PC-3 (cell line): ENCODE measurements around the gene TRUB1. TPM values are rescaled to one million over a fixed set of nuclear protein-coding genes. Genes with fewer than 3 reads are reported as not detected.

Experiments
- ATAC-seq: fragments of 200-7000 bp; cut with Tn5 transposase; 2 replicates; pipeline ENCODE4 v1.9.1; 2020; ENCODE audit warnings: mild to moderate bottlenecking, moderate library complexity
- BruUV-seq: library from RNA; stranded (reverse); fragments of 400-500 nt; replicated peaks from 2 replicates; lab custom pipeline; 2021; lab: Mats Ljungman, UMichigan
- CTCF ChIA-PET: fragments of 300-600 bp; sonication (Branson Sonifier 250); formaldehyde crosslinking; loops from one replicate; lab custom pipeline; 2022; ENCODE audit warnings: antibody characterized with exemption; lab: Charles Lee
- POLR2A ChIA-PET: fragments of 300-600 bp; sonication (Branson Sonifier 250); formaldehyde crosslinking; loops from one replicate; lab custom pipeline; 2022; ENCODE audit warnings: antibody characterized with exemption; ENCODE audit not compliant: unreplicated experiment; lab: Charles Lee
- DNase-seq: peaks from one replicate; pipeline ENCODE4 v3.0.0-alpha.2; 2015
- H2AFZ ChIP-seq: fragments of 300-600 bp; sonication (generic); 2 replicates; pipeline ENCODE4 v1.6.0; 2016; ENCODE audit warnings: antibody characterized with exemption, low read length
- H3F3A ChIP-seq: fragments of 300-600 bp; sonication (generic); one replicate; pipeline ENCODE4 v1.6.0; 2017; ENCODE audit warnings: antibody characterized with exemption, low read length, control low read depth, mild to moderate bottlenecking; ENCODE audit not compliant: unreplicated experiment
- H3K27ac ChIP-seq: fragments of 300-600 bp; sonication (generic); 2 replicates; pipeline ENCODE4 v1.5.1; 2016; ENCODE audit warnings: mild to moderate bottlenecking, low read length
- H3K27me3 ChIP-seq: fragments of 300-600 bp; sonication (generic); 2 replicates; pipeline ENCODE4 v1.6.1; 2016; ENCODE audit warnings: low read length, mixed read lengths
- H3K36me3 ChIP-seq: fragments of 300-600 bp; sonication (generic); 2 replicates; pipeline ENCODE4 v1.6.1; 2016; ENCODE audit warnings: low read depth, mixed run types, low read length, mixed read lengths
- H3K4me1 ChIP-seq: fragments of 300-600 bp; sonication (generic); 2 replicates; pipeline ENCODE4 v1.5.1; 2016; ENCODE audit warnings: low read length; ENCODE audit not compliant: insufficient read depth
- H3K4me2 ChIP-seq: fragments of 300-600 bp; sonication (generic); 2 replicates; pipeline ENCODE4 v1.6.0; 2016; ENCODE audit warnings: low read length
- H3K4me3 ChIP-seq: fragments of 300-600 bp; sonication (generic); 2 replicates; pipeline ENCODE4 v1.5.1; 2016; ENCODE audit warnings: mild to moderate bottlenecking, low read length, mixed read lengths
- H3K79me2 ChIP-seq: fragments of 300-600 bp; sonication (generic); 2 replicates; pipeline ENCODE4 v1.6.1; 2017; ENCODE audit warnings: low read length, mixed read lengths
- H3K9ac ChIP-seq: fragments of 300-600 bp; sonication (generic); 2 replicates; pipeline ENCODE4 v1.6.0; 2016; ENCODE audit warnings: mild to moderate bottlenecking, low read length
- H3K9me2 ChIP-seq: fragments of 300-600 bp; sonication (generic); replicated peaks from 2 replicates; pipeline ENCODE4 v1.6.1; 2016; ENCODE audit warnings: mixed run types, low read length, mixed read lengths
- H3K9me3 ChIP-seq: fragments of 300-600 bp; sonication (generic); 2 replicates; pipeline ENCODE4 v1.6.1; 2016; ENCODE audit warnings: low read length, mixed read lengths
- H4K20me1 ChIP-seq: fragments of 300-600 bp; sonication (generic); 2 replicates; pipeline ENCODE4 v1.6.1; 2016; ENCODE audit warnings: low read length, mixed read lengths
- EZH2 ChIP-seq: fragments of 300-600 bp; sonication (generic); IDR thresholded peaks from one replicate; pipeline ENCODE4 v1.6.1; 2017; ENCODE audit warnings: antibody characterized with exemption, mild to moderate bottlenecking, low read length; ENCODE audit not compliant: unreplicated experiment
- EZH2phosphoT487 ChIP-seq: fragments of 300-600 bp; sonication (generic); IDR thresholded peaks from 2 replicates; pipeline ENCODE4 v1.6.1; 2018; ENCODE audit warnings: mild to moderate bottlenecking, antibody characterized with exemption, low read length, borderline replicate concordance
- intact Hi-C: fragments of 100-400 bp; cut with micrococcal nuclease; formaldehyde crosslinking; loops from 2 replicates; pipeline ENCODE4 v1.9.0; 2023
- total RNA-seq: library from RNA; depleted of rRNA; stranded (reverse); fragments of >200 nt; gene quantifications from 2 replicates; pipeline ENCODE4 v1.2.3, GENCODE V29; 2014
- TF ChIP-seq, protein P1 (sequence below): fragments of 300-600 bp; sonication (generic); conservative IDR thresholded peaks from 2 replicates; pipeline ENCODE4 v1.5.1; 2017; ENCODE audit warnings: antibody characterized with exemption, low read depth, mild to moderate bottlenecking, low read length

Gene TRUB1
- total RNA-seq, 1 experiment from 2014 or later = 28.0 TPM

- H2AFZ ChIP-seq = no peak overlapping the region
- no TSS peak for BruUV-seq
Measured at GRCh38 chr10:114922003-114922402, 16.0 kb upstream of the TRUB1 start.

GRCh38 chr10:114923551-114923950 lies 14.4 kb upstream of the TRUB1 start:
- no peak for ATAC-seq
- Histone ChIP-seq H3K79me2 (no peaks in the 10 kb centered on the region), H3K9me3 (no peaks in the 10 kb centered on the region), H3K4me3 (no peak overlapping the region), H3K27me3 (no peaks in the 10 kb centered on the region), H3K9me2 (no peaks in the 10 kb centered on the region), H4K20me1 (no peaks in the 10 kb centered on the region), H3K9ac (no peak overlapping the region), H3K27ac (no peak overlapping the region), H3F3A (no peaks in the 10 kb centered on the region), H2AFZ (no peak overlapping the region), H3K4me1 (peaks cover 14% of the 10 kb centered on the region), H3K4me2 (no peak overlapping the region), H3K36me3 (no peaks in the 10 kb centered on the region)
- DNase-seq = no peak
- intact Hi-C loops = no loop called here
- no TSS peak for BruUV-seq
- CTCF ChIA-PET = no interaction called here
- POLR2A ChIA-PET = no interaction called here
- TF ChIP-seq EZH2phosphoT487 (no peak), EZH2 (no peak)
- TF ChIP-seq, protein P1, sequence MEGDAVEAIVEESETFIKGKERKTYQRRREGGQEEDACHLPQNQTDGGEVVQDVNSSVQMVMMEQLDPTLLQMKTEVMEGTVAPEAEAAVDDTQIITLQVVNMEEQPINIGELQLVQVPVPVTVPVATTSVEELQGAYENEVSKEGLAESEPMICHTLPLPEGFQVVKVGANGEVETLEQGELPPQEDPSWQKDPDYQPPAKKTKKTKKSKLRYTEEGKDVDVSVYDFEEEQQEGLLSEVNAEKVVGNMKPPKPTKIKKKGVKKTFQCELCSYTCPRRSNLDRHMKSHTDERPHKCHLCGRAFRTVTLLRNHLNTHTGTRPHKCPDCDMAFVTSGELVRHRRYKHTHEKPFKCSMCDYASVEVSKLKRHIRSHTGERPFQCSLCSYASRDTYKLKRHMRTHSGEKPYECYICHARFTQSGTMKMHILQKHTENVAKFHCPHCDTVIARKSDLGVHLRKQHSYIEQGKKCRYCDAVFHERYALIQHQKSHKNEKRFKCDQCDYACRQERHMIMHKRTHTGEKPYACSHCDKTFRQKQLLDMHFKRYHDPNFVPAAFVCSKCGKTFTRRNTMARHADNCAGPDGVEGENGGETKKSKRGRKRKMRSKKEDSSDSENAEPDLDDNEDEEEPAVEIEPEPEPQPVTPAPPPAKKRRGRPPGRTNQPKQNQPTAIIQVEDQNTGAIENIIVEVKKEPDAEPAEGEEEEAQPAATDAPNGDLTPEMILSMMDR = no peak

More at GRCh38 chr10:114922003-114922402, 16.0 kb upstream of the TRUB1 start:
- no peaks in the 10 kb centered on the region for H3K9me2 ChIP-seq
- H3K79me2 ChIP-seq = no peaks in the 10 kb centered on the region
- ATAC-seq (no peak), DNase-seq (no peak)
- no peak overlapping the region for H3K27ac ChIP-seq
- intact Hi-C loops = no loop called here
- TF ChIP-seq EZH2phosphoT487 (no peak), EZH2 (no peak)
- TF ChIP-seq, protein P1 = no peak
- H3K9me3 ChIP-seq = no peaks in the 10 kb centered on the region
- CTCF ChIA-PET = no interaction called here
- H3K4me3 ChIP-seq = no peak overlapping the region
- H3K27me3 ChIP-seq = no peaks in the 10 kb centered on the region
- H3K4me2 ChIP-seq = no peak overlapping the region
- peaks cover 20% of the 10 kb centered on the region for H3K4me1 ChIP-seq
- no peaks in the 10 kb centered on the region for H3F3A ChIP-seq
- H3K9ac ChIP-seq = no peak overlapping the region
- no peaks in the 10 kb centered on the region for H3K36me3 ChIP-seq
- H4K20me1 ChIP-seq = no peaks in the 10 kb centered on the region
- POLR2A ChIA-PET = no interaction called here

DNA sequence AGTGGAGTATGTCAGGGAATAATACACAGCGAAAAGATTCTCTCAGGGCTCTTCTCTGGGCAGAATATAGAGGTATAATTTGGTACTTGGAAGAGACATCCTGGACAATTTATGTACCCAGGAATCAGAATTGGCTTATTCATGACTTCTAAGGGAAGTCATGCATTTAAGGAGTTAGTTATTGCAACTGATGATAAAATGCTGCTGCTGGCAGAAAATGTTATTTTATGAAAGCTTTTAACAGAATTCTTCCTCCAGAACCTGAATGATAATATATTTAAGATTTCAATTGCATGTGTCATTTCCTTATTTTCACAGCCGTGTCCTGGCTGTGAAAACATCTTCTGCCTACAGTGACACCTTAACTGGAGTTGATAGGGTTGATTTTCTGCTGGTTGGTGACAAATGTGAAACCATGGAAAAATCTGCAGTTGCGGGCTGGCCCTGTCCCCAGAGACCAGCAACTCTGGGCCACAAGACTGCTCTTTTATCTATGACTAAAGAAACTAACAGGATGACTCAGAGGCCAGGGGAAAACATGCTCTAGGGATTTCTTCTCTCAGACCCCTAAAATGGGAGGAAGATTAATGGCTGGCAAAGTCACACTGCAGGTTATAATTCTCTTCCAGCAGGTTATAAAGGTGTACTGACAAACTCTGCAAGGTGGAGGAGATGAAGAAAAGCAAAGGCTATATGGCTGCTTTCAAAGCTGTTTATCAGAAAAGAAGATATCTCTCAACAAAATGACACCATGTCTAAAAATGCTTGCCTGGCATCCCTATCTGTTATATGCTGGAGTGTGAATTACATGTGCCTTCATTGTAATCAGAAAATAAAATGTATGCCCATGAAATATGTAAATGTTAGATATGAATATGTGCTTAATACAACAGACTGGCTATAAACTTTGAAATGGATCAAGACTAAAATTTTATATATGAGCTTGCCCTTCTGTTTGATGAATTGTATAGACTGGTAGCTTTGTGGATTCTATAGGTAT lies 12.1 kb upstream of the TRUB1 start:
- ATAC-seq (peak; percentile 80), DNase-seq (peak; percentile 43)
- Histone ChIP-seq H3K4me1 (peaks cover 12% of the 10 kb centered on the region), H3K27me3 (no peaks in the 10 kb centered on the region), H3K4me2 (peak overlapping the region; percentile 44), H2AFZ (no peak overlapping the region), H3F3A (no peaks in the 10 kb centered on the region), H3K4me3 (no peak overlapping the region), H3K9ac (no peak overlapping the region), H3K27ac (no peak overlapping the region), H4K20me1 (no peaks in the 10 kb centered on the region), H3K9me2 (no peaks in the 10 kb centered on the region), H3K79me2 (no peaks in the 10 kb centered on the region), H3K36me3 (no peaks in the 10 kb centered on the region), H3K9me3 (no peaks in the 10 kb centered on the region)
- CTCF ChIA-PET = no interaction called here
- TF ChIP-seq, protein P1 = no peak
- no peak for TF ChIP-seq EZH2phosphoT487
- no peak for TF ChIP-seq EZH2
- POLR2A ChIA-PET = no interaction called here
- no TSS peak for BruUV-seq
- intact Hi-C loops = no loop called here
